Brain pericyte (primary cell): Measurements from ENCODE around the gene COQ9.
"Not testable (repeated sequence)": the region's sequence is repeated elsewhere in the genome, so short reads cannot be mapped to it uniquely, and the experiment has no call there.

Experiments used
- DNase-seq: peaks from one replicate; pipeline ENCODE4 v3.0.0-alpha.2; 2012; ENCODE audit warnings: low read depth, low spot score

COQ9 gene

DNA sequence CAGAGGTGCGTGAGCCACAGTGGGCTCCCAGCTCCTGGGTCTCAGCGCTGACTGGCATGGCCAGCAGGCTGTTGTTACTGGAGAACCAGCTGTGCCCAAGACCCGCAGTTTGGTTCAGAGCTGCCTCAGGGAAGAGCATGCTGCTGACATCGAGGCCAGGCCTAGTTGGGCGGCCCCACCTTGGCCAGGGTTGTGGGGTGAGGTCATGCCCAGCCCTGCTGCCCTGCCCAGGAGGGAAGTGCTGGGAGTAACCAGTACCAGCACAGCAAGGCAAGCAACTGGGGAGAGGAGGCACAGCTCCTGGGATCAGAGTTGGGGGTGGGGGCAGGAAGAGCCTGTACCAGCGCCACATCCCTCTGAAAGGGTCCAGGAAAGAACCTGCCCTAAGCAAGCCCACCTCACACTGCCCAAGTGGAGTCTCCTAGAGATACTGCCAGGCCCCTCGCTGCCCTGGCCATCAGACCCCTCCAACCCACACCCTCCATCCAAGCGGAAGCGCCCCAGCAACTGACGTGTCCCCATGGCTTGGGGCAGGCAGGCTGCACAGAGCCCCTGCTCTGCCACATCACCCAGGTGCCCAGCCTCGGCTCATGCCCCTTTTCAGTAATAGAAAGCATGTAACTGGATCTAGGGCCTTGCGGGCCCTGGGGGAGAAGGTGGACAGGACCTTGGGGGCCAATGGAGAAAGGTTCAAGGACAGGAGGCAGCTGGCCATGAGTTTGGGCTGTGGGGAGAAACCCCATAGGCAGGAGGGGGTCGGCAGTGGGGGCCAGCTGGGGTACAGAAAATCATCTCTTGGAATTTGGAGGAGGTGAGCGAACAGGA is 38.0 kb downstream of the COQ9 start:
- no peak for DNase-seq

- DNase-seq, result no peak
Measured at GRCh38 chr16:57485916-57486857, 38.9 kb downstream of the COQ9 start, which contains the start of gene DOK4. Gene DOK4 (minus strand): TSS chr16:57486493. CDS start chr16:57479507, 6,986 bp downstream.

DNA sequence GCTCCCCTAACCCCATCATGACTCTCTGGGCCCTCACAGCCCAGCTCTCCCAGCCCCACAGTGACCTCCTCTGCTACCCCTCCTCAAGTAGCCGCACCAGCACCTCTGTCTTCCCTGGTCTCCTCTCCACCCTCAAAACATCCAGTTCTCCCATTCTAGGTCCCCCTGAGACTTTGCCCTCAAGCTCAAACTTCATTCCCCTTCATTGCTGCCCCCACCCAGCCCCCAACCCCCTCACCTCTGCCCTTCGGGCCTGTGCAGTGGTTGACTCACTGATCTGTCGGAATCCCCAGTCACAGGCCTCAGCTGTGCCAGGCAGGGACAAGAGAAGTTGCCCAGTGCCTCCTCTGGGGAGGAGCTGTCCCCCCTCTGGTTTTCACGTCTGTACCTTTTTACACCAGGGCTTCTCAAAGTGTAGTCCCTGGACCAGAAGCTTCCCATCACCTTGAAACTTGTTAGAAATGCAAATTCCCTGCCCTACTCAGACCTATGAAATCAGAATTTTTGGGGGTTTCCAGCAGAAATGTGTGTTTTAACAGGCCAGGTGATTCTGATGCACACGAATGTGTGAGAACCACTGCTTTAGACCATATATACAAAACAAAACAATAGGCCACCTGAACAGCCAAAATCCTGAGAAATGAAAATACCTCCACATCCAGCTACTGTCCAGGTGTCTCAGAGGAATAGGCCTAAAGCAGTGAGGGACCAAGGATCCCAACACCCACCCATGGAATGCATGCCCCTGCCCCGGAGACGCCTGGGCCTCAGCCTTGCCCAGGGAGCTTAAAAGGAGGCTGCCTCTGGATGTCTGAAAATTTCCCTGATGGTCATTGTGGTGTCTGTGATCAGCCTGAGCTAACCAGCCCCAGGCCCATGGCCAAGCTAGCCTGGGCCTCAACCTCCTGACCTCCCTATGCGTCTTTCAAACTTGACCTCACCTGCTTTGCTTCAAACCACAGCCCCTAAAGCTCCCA is 39.9 kb downstream of the COQ9 start:
- no peak for DNase-seq

GRCh38 chr16:57489229-57489628 is 42.0 kb downstream of the COQ9 start:
- no peak for DNase-seq

GRCh38 chr16:57493767-57494166 is 46.5 kb downstream of the COQ9 start:
- no peak for DNase-seq

DNA sequence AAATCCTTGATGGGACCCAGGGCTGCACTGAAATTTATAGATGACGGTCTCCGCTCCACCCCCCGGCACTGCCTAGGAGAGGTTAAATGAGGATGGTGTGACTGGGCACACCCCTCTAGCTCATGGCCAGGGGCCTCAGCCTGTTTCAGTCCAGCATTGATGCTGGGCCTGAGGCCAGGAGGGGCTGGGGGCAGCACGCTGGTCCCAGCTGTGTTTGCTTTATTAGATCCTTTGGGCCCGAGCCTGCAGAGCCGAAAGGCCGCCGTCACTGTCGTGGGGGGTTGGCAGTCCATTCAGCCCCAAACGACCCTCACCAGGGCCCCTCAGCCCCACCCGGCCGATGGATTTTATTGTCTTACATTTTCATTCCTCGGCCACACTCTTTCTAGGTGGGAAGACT is 49.8 kb downstream of the COQ9 start:
- no peak for DNase-seq

DNA sequence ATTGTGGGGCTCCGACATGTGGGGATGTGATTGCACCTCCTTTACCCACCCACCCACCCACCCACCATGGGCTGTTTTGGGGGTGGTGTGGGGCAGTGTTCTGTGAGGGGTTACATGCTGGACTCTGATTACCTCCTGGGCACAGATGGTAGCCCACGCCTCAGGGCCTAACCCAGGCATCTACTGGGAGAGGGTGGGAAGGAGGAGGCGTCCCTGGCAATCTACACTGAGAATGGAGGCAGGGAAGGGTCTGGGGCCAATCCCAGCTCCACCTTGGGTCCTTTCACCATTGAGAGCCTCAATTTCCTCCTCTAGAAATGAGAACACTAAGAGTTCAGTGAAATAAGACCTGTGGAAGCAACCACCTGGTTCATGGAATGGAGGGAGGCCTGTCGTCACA is 50.8 kb downstream of the COQ9 start:
- no peak for DNase-seq

GRCh38 chr16:57499941-57500340 is 52.7 kb downstream of the COQ9 start:
- not testable (repeated sequence) for DNase-seq

DNA sequence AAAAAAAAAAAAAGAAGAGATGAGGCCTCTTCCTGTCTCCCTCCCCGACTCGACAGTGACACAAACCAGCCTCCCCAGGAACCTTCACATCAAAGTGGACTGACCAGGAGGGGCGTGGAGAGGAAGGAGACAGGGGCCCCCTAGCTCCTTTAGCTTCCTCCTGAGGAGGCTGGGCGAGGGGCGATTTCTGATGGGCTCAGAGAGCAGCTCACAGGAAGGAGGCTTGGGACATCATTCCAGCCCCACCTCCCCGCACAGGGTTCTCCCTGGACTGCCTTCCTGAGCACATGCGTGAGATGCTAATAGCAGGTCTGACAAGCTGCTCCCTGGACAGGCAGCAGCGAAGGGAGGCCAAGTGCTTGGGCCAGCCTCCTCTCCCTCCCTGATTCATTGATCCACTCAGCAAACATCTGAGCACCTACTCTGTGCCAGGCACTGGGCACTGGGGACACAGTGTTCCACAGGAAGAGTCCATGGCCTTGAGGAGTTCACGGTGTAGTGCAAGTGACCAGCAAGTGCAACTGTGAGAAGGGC is 53.4 kb downstream of the COQ9 start:
- no peak for DNase-seq

- DNase-seq, result no peak
Measured at GRCh38 chr16:57501492-57501891, 54.2 kb downstream of the COQ9 start.

DNA sequence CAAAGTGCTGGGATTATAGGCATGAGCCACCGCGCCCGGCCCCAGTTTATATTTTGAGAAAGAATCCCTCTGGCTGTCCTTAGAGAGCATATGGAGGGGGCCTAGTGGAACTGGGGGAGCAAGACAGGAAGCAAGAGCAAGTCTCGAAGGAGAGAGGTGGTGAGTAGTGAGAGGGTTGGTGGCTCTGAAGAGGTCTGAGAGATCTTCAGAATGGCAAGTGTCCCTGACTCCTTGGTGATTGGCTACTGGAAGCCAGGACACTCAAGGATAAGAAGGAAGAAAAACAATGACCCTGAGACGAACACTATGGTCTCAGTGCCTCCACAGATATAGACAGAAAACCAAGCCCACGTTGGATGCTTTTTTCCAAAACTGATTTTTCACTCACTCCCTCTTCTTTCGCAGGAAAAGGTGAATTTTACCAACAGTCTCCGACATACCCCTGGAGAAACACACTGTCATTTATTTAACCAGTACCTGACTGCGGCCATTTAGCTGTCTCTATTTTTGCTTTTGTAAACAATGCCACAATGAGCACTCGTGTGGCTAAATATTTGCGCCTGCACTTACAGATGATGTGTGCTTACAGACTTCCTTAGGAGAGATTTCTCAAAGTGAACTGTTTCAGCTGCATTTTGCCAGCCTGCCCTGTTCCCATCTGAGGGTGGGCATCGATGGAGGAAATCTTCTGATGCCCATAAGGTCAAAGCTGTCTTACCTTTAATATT is 54.9 kb downstream of the COQ9 start:
- no peak for DNase-seq

- DNase-seq, result no peak
Measured at GRCh38 chr16:57503366-57503765, 56.1 kb downstream of the COQ9 start.

DNA sequence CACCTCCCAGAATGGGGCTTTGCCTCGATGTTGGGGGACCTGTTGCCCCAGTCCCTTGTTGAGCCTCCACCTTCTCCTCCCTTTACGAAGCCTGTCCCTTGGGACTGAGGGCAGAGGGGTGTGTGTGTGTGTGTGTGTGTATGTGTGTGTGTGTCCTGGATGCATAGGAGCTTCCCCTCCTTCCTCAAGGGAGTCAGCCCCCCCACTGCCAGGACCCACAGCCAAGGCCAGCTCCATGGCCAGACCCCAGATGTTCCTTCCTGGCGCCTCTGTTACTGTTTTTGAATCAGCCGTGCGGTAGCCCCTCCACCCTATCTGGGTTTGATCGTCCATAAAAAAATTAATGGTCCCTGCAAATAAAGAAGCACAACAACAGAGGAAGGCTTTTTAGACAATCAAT is 56.7 kb downstream of the COQ9 start:
- no peak for DNase-seq

DNA sequence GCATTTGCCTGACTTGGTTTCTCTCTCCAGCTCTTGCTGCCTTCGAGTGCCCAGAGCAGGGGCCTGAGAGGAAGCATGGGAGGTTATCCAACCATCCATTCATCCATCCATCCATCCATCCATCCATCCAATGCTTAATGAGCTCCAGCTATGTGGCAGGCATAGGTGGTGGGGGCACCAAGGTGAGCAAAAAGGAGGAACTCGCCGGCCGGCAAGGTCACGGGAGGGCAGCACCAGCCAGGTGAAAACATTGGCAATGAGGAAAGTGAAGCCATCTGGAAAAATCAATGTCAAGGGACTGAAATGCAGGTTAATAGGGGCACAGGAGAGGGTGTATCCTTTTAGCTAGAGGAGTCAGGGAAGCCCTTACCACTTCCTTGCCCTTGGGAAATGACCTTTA is 57.2 kb downstream of the COQ9 start:
- DNase-seq, result no peak

GRCh38 chr16:57505169-57505568 is 57.9 kb downstream of the COQ9 start:
- DNase-seq, result no peak

DNA sequence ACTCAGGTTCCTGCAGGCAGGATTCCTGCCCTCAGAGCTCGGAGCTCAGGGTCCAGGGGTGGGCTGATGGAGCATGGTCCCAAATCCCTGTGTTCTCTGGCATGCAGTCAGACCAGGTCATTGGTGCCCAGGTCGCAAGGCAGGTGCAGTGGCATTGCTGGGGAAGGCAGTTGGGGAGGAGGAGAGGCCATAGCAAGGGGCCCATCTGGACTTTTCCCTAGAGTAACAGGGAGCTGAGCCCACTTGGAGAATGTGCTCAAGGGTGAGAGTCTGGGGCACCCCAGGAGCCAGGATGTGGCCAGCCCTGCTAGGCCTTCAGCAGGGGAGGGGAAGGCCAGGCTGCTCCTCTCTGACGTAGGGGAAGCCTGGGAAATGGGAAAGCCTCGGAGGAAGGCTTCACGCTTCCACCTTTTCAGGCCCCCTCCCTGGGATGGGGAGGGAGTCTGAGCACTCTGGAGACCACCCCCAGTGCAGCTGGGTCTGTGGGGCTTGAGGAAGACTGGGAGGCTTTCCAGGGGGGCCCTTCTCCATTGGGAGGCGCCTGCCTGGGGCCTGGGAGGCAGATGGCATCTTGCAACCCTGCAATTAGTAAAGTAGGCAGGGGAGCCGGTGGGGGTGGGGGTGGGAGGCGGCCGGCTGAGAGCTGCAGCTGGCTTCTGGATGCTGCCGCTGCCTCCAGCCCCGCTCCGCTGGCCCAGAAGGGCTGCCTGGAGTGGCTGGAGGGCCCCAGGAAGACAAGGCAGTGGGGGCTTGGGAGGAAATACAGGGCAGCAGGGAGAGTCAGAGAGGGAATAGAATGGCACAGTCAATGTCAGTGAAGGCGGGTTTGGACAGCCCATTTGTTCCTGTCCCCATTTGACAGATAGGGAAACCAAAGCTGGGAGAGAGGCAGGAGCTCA is 60.1 kb downstream of the COQ9 start:
- no peak for DNase-seq

DNA sequence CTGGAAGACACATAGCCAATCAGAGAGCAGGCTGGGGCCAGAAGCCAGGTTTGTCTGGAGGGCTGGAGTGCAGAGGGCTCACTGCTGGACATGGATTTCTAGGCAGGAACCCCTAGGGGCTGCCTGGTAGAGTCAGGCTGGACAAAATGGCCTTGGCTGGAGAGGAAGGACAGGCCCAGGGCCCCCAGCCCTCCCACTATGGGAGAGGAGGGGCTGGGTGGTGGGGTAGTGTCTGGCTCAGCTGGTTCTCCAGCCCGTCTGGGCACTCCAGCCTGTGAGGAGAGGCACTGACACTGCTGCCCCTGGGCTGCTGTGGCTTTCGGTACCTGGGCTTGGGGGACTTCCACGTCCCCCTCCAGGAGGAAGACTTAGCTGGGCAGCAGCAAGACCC is 60.8 kb downstream of the COQ9 start:
- no peak for DNase-seq

DNA sequence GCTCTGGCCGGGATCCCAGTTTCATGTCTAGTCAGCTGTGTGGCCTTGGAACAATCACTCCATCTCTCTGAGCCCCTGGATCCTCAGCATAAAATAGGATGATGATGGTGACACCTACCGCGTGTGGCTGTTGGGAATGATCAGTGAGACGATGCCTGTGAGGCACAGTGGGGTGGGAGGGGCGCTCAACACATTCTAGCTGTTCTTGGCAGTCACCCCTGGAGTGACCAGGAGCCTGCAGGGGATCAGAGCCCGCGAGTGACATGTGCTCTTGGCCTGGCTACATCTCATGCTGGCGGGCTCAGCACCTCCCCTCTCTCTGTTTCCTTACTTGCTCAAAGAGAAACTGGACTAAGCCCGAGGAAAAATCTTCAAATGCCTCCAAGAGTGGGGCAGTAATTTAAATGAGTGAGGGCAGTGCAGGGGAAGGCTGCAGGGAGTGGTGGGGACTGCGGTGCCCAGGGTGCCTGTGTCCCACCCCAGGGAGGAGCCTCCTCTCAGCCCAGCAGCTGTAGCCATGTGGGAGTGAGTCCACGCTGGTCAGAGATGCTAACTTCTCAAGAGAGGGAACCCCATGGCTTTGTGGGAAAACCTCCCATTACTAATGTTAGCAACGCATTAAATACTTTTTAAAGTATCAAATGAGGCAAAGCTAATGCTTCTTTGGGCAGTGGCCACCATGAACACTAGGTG is 62.1 kb downstream of the COQ9 start:
- DNase-seq, result no peak
